HG02943 (cell line): ENCODE results near the gene RASSF3.

ENCODE experiments used
- ATAC-seq: cut with Tn5 transposase; IDR thresholded peaks from one replicate; pipeline ENCODE4 v1.9.1; 2021; ENCODE audit warnings: mild to moderate bottlenecking, low read depth, moderate library complexity; ENCODE audit not compliant: unreplicated experiment

Gene RASSF3

GRCh38 chr12:64716839-64717455 lies 106.7 kb downstream of the RASSF3 start:
- no peak for ATAC-seq

DNA sequence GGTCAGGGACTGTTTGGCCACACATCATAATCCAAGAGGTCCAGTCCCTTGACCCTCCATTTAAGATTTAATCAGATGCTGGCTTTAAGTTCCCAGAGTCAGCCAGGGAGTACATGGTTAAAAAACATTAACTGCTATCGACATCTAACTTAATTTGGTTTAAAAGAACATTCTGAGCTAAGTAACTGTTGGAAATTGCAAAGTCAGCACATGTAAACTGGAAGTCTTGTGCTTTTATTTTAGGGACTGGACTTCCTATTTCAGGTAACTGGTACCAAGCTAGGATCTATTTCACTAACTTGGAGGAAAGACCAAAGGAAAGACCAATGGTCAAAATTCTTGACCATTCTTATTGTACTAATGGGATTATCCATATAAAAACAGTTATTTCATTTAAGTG lies 108.4 kb downstream of the RASSF3 start:
- no peak for ATAC-seq

DNA sequence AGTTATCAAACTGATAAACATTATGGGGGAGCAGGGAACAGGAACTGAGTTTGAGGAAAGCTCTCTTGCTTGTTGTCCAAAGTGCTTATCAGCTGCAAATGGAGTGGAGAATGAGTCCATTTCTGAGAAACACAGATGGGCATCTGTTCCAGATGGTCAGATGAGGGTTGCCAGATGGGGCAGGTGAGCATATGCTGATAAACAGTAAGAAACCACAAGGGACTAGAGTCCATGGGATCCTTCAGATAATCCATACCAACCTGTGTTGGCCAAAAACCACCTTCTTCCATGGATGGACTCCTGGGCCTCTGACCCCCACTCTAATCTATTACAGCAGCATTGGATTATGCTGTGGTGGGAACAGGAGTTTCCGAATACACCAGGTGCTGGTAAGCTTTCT lies 110.6 kb downstream of the RASSF3 start:
- no peak for ATAC-seq

DNA sequence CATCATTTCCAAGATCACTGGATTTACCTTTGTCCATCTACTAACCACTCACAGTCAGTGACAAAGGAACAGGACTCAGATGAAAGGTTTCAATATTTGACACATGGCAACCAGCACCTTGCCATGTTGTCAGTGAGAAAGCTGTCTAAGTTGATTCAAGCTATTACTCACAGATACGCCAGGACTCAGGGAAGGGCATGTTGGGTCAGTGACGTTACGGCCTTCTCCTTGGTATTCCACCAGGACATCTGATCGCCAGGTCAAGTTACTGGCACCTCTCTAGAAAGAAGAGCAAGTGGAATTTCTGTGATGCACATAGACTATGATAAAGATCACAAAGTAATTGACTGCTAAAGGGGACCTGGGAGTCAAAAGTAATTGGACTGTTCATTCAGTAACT lies 112.5 kb downstream of the RASSF3 start:
- no peak for ATAC-seq

DNA sequence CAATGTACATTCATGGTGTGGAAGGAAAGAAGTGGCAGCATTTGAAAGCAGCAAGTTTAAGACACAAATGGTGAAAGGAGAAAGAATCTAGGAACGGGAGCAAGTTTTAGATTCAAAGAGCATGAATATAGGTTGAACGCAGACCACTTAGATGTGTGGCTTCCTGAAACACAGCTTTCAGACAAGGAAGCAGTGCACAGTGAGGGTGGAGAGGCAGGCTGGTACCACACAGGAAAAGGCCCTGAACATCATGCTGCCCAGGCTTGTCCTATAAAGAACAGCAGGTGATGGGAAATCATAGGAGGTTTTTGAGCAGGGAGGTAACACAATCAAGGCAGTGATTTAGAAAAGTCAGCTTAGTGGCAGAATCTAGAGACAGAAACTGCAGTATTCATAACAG lies 113.3 kb downstream of the RASSF3 start:
- no peak for ATAC-seq

DNA sequence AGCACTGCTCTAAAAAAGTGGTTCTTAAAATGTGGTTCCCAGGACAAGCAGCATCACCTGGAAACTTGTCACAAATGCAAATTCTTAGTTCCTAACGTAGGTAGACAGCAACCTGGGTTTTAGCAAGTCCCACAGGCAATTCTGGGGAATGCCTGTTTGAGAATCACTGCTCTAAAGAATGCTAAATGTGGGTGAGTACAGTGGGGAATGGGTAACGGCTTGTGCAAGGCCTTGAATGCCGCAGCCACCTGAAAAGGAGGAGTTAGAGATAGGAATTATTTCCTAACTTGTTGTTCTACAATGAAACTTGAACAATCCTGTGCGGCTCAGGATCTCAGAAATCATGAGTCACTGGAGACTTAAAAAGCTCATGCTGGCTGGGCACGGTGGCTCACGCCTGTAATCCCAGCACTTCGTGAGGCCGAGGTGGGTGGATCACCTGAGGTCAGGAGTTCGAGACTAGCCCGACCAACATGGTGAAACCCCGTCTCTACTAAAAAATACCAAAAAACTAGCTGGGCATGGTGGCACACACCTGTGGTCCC lies 114.0 kb downstream of the RASSF3 start:
- ATAC-seq: no peak

- ATAC-seq: no peak
Observed at GRCh38 chr12:64729909-64730587, 119.8 kb downstream of the RASSF3 start.

GRCh38 chr12:64730588-64730969 lies 120.3 kb downstream of the RASSF3 start:
- ATAC-seq: no peak

GRCh38 chr12:64731683-64732082 lies 121.4 kb downstream of the RASSF3 start:
- ATAC-seq: no peak

- ATAC-seq: no peak
Observed at GRCh38 chr12:64733857-64734256, 123.6 kb downstream of the RASSF3 start.

DNA sequence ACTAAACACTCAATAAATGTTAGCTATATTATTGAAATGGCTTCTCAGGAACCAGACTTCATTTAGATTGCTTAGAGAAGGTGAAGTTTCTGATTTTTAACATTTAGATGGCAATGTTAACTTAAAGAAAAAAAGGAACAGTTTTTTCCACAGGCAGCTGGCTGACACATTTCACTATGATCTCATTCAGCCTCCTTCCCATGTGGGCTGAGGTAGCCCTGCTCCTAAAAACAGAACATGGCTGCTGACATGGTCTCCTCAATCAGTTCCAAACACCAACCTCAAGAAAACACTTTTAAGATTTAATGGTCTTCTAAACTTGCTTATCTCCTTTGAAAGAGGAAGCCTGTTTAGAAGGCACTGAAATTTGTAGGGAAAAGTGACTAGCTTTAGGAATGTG lies 125.1 kb downstream of the RASSF3 start:
- no peak for ATAC-seq

- no peak for ATAC-seq
Observed at GRCh38 chr12:64736771-64737170, 126.5 kb downstream of the RASSF3 start.

- no peak for ATAC-seq
Observed at GRCh38 chr12:64737539-64737938, 127.2 kb downstream of the RASSF3 start.

DNA sequence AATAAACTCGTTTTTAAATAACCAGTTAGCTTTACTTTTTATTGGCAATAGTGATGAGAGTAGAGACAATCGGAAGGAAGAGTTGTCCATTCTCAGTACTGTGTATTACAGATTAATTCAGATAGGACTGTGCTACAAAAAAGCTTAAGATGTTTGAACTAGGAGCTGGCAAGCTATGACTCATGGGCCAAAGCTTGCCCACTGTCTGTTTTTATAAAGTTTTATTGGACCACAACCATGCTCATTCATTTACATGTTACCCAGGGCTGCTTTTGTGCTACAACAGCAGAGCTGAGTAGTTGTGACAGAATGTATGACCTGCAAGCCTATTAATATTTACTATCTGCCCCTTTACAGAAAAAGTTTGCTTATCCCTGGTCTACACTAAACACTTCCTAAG lies 129.5 kb downstream of the RASSF3 start:
- ATAC-seq: no peak

GRCh38 chr12:64740646-64741045 lies 130.4 kb downstream of the RASSF3 start:
- no peak for ATAC-seq

GRCh38 chr12:64742416-64742815 lies 132.1 kb downstream of the RASSF3 start:
- ATAC-seq: no peak

GRCh38 chr12:64743206-64743605 lies 132.9 kb downstream of the RASSF3 start:
- no peak for ATAC-seq

GRCh38 chr12:64744422-64745258 lies 134.3 kb downstream of the RASSF3 start:
- no peak for ATAC-seq

GRCh38 chr12:64745259-64745807 lies 135.0 kb downstream of the RASSF3 start:
- ATAC-seq: no peak

DNA sequence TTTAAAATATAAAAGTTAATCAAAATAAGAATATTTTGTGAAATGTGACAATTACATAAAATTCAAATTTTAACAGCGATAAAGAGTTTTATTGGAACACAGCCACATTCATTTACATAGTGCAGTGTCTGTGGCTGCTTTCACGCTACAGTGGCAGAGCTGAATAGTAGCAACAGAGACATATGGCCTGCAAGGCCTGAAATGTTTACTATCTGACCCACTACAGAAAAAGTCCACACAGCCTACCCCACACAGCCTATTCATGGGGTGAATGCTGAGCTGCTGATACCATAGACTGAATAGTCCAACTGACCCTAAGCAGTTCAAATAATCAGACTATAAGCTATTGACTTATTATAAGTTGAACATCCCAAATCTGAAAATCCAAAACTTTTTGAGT lies 135.7 kb downstream of the RASSF3 start:
- ATAC-seq: no peak

DNA sequence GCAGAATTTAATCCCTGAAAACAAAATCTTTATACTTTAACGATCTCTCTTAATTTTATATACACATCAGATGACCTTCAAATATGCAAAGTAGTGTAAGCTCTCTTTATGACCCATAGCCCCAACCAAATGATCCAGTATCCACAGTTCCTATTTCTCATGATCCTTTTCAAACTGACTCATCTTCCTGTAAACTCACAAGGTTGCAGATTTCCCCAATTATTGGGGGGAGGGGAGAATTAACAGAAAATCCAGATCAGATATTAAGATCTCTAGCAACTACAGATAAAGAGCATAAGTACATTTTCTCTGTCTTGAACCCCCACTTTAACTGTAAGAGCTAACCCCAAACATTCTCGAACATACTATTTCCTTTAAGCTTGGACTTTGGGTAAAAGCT lies 136.4 kb downstream of the RASSF3 start:
- no peak for ATAC-seq
